SW480 (cell line): ENCODE measurements around the gene MMP14.
A peak's percentile ranks its signal among the peaks of the same experiment; 100 is the strongest.

Source experiments
- DNase-seq: peaks from one replicate; pipeline ENCODE4 v3.0.0-alpha.2; 2016; ENCODE audit warnings: low spot score

Gene MMP14

GRCh38 chr14:22884738-22885523 lies 48.5 kb downstream of the MMP14 start:
- DNase-seq: no peak

- DNase-seq: no peak
Measured at GRCh38 chr14:22885975-22886374, 49.6 kb downstream of the MMP14 start.

- peak; percentile 80 for DNase-seq
Measured at GRCh38 chr14:22886500-22887259, 50.3 kb downstream of the MMP14 start.

- DNase-seq: peak; percentile 93
Measured at GRCh38 chr14:22887260-22887989, 51.0 kb downstream of the MMP14 start.

- no peak for DNase-seq
Measured at GRCh38 chr14:22887990-22888378, 51.6 kb downstream of the MMP14 start.

GRCh38 chr14:22888662-22889061 lies 52.3 kb downstream of the MMP14 start:
- DNase-seq: no peak

GRCh38 chr14:22890416-22890815 lies 54.0 kb downstream of the MMP14 start:
- no peak for DNase-seq

- DNase-seq: no peak
Measured at GRCh38 chr14:22892488-22892887, 56.1 kb downstream of the MMP14 start.

GRCh38 chr14:22893706-22894105 lies 57.3 kb downstream of the MMP14 start:
- DNase-seq: no peak

GRCh38 chr14:22895402-22895801 lies 59.0 kb downstream of the MMP14 start:
- DNase-seq: no peak

- DNase-seq: no peak
Measured at GRCh38 chr14:22896356-22896755, 60.0 kb downstream of the MMP14 start.

- DNase-seq: no peak
Measured at GRCh38 chr14:22896760-22897159, 60.4 kb downstream of the MMP14 start.

- no peak for DNase-seq
Measured at GRCh38 chr14:22897357-22897756, 61.0 kb downstream of the MMP14 start.
